WTC11 (cell line): ENCODE measurements around the gene C20orf144. TPM values are rescaled to one million over a fixed set of nuclear protein-coding genes. Genes with fewer than 3 reads are reported as not detected.

Experiments used
- ATAC-seq: fragments of 200-7000 bp; cut with Tn5 transposase; 2 replicates; pipeline ENCODE4 v1.10.0; 2021; ENCODE audit warnings: mild to moderate bottlenecking, moderate library complexity
- CTCF ChIA-PET: fragments of 300-600 bp; sonication (Branson Sonifier 250); formaldehyde crosslinking; loops from one replicate; lab custom pipeline; 2021; ENCODE audit warnings: antibody characterized with exemption; lab: Charles Lee
- POLR2A ChIA-PET: fragments of 350-600 bp; sonication (Branson Sonifier 250); formaldehyde crosslinking; loops from one replicate; lab custom pipeline; 2021; ENCODE audit warnings: antibody characterized with exemption; lab: Charles Lee
- DNase-seq: peaks from one replicate; pipeline ENCODE4 v3.0.0; 2021; ENCODE audit warnings: low spot score
- H3K27ac Mint-ChIP-seq: 2 replicates; pipeline ENCODE4 v1.8.0; 2021; ENCODE audit warnings: mixed read lengths
- H3K27me3 Mint-ChIP-seq: 2 replicates; pipeline ENCODE4 v1.8.0; 2021; ENCODE audit warnings: low read depth, mild to moderate bottlenecking, moderate library complexity, mixed read lengths
- H3K36me3 Mint-ChIP-seq: 2 replicates; pipeline ENCODE4 v1.8.0; 2021; ENCODE audit warnings: mixed read lengths
- H3K4me1 Mint-ChIP-seq: 2 replicates; pipeline ENCODE4 v1.8.0; 2022; ENCODE audit warnings: mixed read lengths
- H3K4me3 Mint-ChIP-seq: 2 replicates; pipeline ENCODE4 v1.8.0; 2021; ENCODE audit warnings: mild to moderate bottlenecking, moderate library complexity, mixed read lengths
- H3K9me3 Mint-ChIP-seq: 2 replicates; pipeline ENCODE4 v1.8.0; 2021; ENCODE audit warnings: mixed read lengths
- CREB1 ChIP-seq: sonication (generic); formaldehyde crosslinking; IDR thresholded peaks from 2 replicates; pipeline ENCODE4 v1.8.0; 2023; ENCODE audit warnings: mild to moderate bottlenecking, missing genetic modification reagents
- ELF4 ChIP-seq: sonication (generic); formaldehyde crosslinking; IDR thresholded peaks from 2 replicates; pipeline ENCODE4 v1.8.1; 2022; ENCODE audit warnings: low read depth, mild to moderate bottlenecking, moderate library complexity, missing genetic modification reagents
- GTF2I ChIP-seq: fragments of 250-450 bp; sonication (Bioruptor Pico); conservative IDR thresholded peaks from 2 replicates; pipeline ENCODE4 v1.4.0; 2021; ENCODE audit warnings: mild to moderate bottlenecking
- MYBL2 ChIP-seq: sonication (generic); formaldehyde crosslinking; IDR thresholded peaks from 2 replicates; pipeline ENCODE4 v1.8.1; 2023; ENCODE audit warnings: mild to moderate bottlenecking, moderate library complexity, missing genetic modification reagents
- NR2C2 ChIP-seq: sonication (generic); formaldehyde crosslinking; IDR thresholded peaks from 2 replicates; pipeline ENCODE4 v1.8.0; 2022; ENCODE audit warnings: mild to moderate bottlenecking, missing genetic modification reagents
- SP1 ChIP-seq: sonication (generic); formaldehyde crosslinking; conservative IDR thresholded peaks from 2 replicates; pipeline ENCODE4 v1.8.1; 2022; ENCODE audit warnings: missing genetic modification reagents
- TCF7 ChIP-seq: sonication (generic); formaldehyde crosslinking; IDR thresholded peaks from 2 replicates; pipeline ENCODE4 v1.8.0; 2022; ENCODE audit warnings: mild to moderate bottlenecking, low read depth, missing genetic modification reagents, moderate library complexity
- TP53 ChIP-seq: sonication (generic); formaldehyde crosslinking; IDR thresholded peaks from 2 replicates; pipeline ENCODE4 v1.8.1; 2023; ENCODE audit warnings: mild to moderate bottlenecking, missing genetic modification reagents
- ZNF219 ChIP-seq: sonication (generic); formaldehyde crosslinking; IDR thresholded peaks from 2 replicates; pipeline ENCODE4 v1.8.0; 2023; ENCODE audit warnings: missing genetic modification reagents, mild to moderate bottlenecking, borderline replicate concordance
- ZNF232 ChIP-seq: sonication (generic); formaldehyde crosslinking; IDR thresholded peaks from 2 replicates; pipeline ENCODE4 v1.8.0; 2022; ENCODE audit warnings: mild to moderate bottlenecking, missing genetic modification reagents
- ZNF263 ChIP-seq: sonication (generic); formaldehyde crosslinking; IDR thresholded peaks from 2 replicates; pipeline ENCODE4 v1.8.1; 2022; ENCODE audit warnings: low read depth, mild to moderate bottlenecking, moderate library complexity, missing genetic modification reagents
- ZNF671 ChIP-seq: fragments of 250-450 bp; sonication (Bioruptor Pico); IDR thresholded peaks from 2 replicates; pipeline ENCODE4 v1.8.0; 2021; ENCODE audit warnings: mild to moderate bottlenecking
- total RNA-seq: library from RNA; stranded (reverse); gene quantifications from 3 replicates; pipeline ENCODE4 v1.2.3, GENCODE V29; 2021
- TF ChIP-seq, protein P1 (sequence below): sonication (generic); formaldehyde crosslinking; IDR thresholded peaks from 2 replicates; pipeline ENCODE4 v1.8.1; 2022; ENCODE audit warnings: missing genetic modification reagents, borderline replicate concordance
- TF ChIP-seq, protein P2 (sequence below): sonication (generic); formaldehyde crosslinking; IDR thresholded peaks from 2 replicates; pipeline ENCODE4 v1.8.1; 2023; ENCODE audit warnings: mild to moderate bottlenecking, missing genetic modification reagents, moderate library complexity
- TF ChIP-seq, protein P3 (sequence below): sonication (generic); formaldehyde crosslinking; IDR thresholded peaks from 2 replicates; pipeline ENCODE4 v1.8.1; 2022; ENCODE audit warnings: low read depth, missing genetic modification reagents, borderline replicate concordance
- TF ChIP-seq, protein P4 (sequence below): sonication (generic); formaldehyde crosslinking; IDR thresholded peaks from 2 replicates; pipeline ENCODE4 v1.8.0; 2023; ENCODE audit warnings: missing genetic modification reagents
- TF ChIP-seq, protein P5 (sequence below): sonication (generic); formaldehyde crosslinking; IDR thresholded peaks from 2 replicates; pipeline ENCODE4 v1.8.0; 2022; ENCODE audit warnings: mild to moderate bottlenecking, missing genetic modification reagents
- TF ChIP-seq, protein P6 (sequence below): sonication (generic); formaldehyde crosslinking; IDR thresholded peaks from 2 replicates; pipeline ENCODE4 v1.8.0; 2023; ENCODE audit warnings: missing genetic modification reagents, mild to moderate bottlenecking, borderline replicate concordance
- TF ChIP-seq, protein P7 (sequence below): fragments of 250-450 bp; sonication (Bioruptor Pico); conservative IDR thresholded peaks from 2 replicates; pipeline ENCODE4 v1.9.0; 2021; ENCODE audit warnings: mild to moderate bottlenecking
- TF ChIP-seq, protein P8 (sequence below): sonication (generic); formaldehyde crosslinking; IDR thresholded peaks from 2 replicates; pipeline ENCODE4 v1.8.0; 2022; ENCODE audit warnings: mild to moderate bottlenecking, missing genetic modification reagents
- TF ChIP-seq, protein P9 (sequence below): fragments of 250-450 bp; sonication (Bioruptor Pico); IDR thresholded peaks from 2 replicates; pipeline ENCODE4 v1.9.0; 2021; ENCODE audit warnings: mild to moderate bottlenecking

The C20orf144 gene
- total RNA-seq, 1 experiment from 2014 or later, result 0.09 TPM

DNA sequence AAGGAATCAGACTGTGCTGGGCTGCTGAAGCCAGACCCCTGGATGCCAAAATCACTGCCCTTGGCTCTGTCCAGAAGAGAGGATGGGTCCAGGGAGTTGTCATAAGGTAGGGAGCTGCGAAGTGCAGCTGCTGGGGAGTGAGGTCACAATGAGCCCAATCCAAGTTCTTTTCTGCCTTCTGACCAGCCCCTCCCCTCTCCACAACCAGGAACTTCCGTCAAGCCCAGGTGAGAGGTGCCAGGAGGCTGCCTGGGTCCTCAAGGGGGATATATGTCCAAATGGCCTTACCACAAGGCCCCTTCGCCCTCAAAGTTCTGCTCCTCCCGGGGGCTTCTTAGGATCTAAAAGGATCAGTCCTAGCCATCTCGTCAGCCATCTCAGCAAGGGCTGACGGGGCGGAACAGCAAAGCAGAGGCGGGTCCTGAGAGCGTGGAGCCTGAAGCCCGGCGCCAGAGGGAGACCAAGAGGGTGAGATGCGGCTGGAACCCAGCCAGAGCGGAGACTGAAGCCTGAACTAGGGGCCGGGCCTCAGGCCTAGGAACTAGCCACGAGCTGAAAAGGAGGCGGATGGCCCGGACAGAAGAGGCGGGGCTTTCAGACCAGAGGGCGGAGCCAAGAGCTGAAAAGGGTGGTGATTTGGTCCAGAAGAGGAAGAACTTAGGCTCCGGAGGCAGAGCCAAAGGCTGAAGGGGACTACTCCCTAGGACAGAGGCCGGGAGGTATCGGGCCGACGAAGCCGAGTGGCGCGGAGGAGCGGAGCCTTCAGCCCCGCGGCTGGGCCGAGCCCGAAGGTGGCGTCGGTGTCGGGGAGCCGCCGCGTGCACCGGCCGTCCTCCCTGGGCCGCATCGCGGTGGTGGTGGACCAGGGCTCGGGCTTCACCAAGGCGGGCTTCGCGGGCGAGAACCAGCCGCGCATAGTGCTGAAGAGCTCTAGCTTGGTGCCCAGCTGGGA lies 4.4 kb downstream of the C20orf144 start, which contains the start of gene ACTL10 (continued):
- TF ChIP-seq, protein P1, sequence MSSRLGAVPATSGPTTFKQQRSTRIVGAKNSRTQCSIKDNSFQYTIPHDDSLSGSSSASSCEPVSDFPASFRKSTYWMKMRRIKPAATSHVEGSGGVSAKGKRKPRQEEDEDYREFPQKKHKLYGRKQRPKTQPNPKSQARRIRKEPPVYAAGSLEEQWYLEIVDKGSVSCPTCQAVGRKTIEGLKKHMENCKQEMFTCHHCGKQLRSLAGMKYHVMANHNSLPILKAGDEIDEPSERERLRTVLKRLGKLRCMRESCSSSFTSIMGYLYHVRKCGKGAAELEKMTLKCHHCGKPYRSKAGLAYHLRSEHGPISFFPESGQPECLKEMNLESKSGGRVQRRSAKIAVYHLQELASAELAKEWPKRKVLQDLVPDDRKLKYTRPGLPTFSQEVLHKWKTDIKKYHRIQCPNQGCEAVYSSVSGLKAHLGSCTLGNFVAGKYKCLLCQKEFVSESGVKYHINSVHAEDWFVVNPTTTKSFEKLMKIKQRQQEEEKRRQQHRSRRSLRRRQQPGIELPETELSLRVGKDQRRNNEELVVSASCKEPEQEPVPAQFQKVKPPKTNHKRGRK, result no peak
- TF ChIP-seq NR2C2 (CRISPR knock-in tag) (no peak), ZNF232 (peak; percentile 64; the same call in 1 of the 2 replicates), TP53 (CRISPR knock-in tag) (0 out of 2 replicates have a peak, but pooled peaks have one; percentile 31), ZNF671 (CRISPR knock-in tag) (no peak), CREB1 (0 out of 2 replicates have a peak, but pooled peaks have one; percentile 40), ZNF263 (CRISPR knock-in tag) (no peak), SP1 (CRISPR knock-in tag) (peak; percentile 65; the same call in 1 of the 2 replicates), ELF4 (no peak)
- TF ChIP-seq, protein P2, sequence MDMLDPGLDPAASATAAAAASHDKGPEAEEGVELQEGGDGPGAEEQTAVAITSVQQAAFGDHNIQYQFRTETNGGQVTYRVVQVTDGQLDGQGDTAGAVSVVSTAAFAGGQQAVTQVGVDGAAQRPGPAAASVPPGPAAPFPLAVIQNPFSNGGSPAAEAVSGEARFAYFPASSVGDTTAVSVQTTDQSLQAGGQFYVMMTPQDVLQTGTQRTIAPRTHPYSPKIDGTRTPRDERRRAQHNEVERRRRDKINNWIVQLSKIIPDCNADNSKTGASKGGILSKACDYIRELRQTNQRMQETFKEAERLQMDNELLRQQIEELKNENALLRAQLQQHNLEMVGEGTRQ, result no peak
- TF ChIP-seq, protein P3, sequence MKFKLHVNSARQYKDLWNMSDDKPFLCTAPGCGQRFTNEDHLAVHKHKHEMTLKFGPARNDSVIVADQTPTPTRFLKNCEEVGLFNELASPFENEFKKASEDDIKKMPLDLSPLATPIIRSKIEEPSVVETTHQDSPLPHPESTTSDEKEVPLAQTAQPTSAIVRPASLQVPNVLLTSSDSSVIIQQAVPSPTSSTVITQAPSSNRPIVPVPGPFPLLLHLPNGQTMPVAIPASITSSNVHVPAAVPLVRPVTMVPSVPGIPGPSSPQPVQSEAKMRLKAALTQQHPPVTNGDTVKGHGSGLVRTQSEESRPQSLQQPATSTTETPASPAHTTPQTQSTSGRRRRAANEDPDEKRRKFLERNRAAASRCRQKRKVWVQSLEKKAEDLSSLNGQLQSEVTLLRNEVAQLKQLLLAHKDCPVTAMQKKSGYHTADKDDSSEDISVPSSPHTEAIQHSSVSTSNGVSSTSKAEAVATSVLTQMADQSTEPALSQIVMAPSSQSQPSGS, result 0 out of 2 replicates have a peak, but pooled peaks have one; percentile 16
- TF ChIP-seq, protein P4, sequence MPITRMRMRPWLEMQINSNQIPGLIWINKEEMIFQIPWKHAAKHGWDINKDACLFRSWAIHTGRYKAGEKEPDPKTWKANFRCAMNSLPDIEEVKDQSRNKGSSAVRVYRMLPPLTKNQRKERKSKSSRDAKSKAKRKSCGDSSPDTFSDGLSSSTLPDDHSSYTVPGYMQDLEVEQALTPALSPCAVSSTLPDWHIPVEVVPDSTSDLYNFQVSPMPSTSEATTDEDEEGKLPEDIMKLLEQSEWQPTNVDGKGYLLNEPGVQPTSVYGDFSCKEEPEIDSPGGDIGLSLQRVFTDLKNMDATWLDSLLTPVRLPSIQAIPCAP (CRISPR knock-in tag), result 0 out of 2 replicates have a peak, but pooled peaks have one; percentile 15
- TF ChIP-seq, protein P5, sequence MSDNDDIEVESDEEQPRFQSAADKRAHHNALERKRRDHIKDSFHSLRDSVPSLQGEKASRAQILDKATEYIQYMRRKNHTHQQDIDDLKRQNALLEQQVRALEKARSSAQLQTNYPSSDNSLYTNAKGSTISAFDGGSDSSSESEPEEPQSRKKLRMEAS, result peak; percentile 64; the same call in 1 of the 2 replicates

DNA sequence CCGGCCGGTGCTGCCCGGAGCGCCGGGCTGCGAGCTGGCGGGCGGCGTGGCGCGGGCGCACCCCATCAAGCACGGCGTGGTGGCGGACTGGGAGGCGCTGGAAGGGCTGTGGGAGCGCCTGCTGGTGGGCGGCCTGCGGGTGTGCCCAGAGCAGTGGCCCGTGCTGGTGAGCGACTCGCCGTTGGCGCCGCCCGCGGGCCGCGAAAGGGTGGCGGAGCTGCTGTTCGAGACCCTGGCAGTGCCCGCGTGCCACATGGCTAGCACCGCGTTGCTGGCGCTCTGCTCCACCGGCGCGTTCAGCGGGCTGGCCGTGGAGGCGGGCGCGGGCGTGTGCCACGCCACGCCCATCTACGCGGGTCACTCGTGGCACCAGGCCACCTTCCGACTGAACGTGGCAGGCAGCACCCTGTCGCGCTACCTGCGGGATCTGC lies 5.1 kb downstream of the C20orf144 start:
- CTCF ChIA-PET, result interaction anchor here (0.5 to 7.9 kb wide), 47 partner anchors 8 to 404 kb away, joined by 3 to 134 read pairs (median 4); partner anchors contain the start of genes CBFA2T2, CDK5RAP1, E2F1 and PXMP4
- no peak; the same call in 1 of the 2 replicates for ATAC-seq
- TF ChIP-seq TCF7 (CRISPR knock-in tag), result no peak
- TF ChIP-seq, protein P6, sequence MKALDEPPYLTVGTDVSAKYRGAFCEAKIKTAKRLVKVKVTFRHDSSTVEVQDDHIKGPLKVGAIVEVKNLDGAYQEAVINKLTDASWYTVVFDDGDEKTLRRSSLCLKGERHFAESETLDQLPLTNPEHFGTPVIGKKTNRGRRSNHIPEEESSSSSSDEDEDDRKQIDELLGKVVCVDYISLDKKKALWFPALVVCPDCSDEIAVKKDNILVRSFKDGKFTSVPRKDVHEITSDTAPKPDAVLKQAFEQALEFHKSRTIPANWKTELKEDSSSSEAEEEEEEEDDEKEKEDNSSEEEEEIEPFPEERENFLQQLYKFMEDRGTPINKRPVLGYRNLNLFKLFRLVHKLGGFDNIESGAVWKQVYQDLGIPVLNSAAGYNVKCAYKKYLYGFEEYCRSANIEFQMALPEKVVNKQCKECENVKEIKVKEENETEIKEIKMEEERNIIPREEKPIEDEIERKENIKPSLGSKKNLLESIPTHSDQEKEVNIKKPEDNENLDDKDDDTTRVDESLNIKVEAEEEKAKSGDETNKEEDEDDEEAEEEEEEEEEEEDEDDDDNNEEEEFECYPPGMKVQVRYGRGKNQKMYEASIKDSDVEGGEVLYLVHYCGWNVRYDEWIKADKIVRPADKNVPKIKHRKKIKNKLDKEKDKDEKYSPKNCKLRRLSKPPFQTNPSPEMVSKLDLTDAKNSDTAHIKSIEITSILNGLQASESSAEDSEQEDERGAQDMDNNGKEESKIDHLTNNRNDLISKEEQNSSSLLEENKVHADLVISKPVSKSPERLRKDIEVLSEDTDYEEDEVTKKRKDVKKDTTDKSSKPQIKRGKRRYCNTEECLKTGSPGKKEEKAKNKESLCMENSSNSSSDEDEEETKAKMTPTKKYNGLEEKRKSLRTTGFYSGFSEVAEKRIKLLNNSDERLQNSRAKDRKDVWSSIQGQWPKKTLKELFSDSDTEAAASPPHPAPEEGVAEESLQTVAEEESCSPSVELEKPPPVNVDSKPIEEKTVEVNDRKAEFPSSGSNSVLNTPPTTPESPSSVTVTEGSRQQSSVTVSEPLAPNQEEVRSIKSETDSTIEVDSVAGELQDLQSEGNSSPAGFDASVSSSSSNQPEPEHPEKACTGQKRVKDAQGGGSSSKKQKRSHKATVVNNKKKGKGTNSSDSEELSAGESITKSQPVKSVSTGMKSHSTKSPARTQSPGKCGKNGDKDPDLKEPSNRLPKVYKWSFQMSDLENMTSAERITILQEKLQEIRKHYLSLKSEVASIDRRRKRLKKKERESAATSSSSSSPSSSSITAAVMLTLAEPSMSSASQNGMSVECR (CRISPR knock-in tag), result no peak; the same call in 1 of the 2 replicates
- TF ChIP-seq ELF4, result no peak
- TF ChIP-seq, protein P7, sequence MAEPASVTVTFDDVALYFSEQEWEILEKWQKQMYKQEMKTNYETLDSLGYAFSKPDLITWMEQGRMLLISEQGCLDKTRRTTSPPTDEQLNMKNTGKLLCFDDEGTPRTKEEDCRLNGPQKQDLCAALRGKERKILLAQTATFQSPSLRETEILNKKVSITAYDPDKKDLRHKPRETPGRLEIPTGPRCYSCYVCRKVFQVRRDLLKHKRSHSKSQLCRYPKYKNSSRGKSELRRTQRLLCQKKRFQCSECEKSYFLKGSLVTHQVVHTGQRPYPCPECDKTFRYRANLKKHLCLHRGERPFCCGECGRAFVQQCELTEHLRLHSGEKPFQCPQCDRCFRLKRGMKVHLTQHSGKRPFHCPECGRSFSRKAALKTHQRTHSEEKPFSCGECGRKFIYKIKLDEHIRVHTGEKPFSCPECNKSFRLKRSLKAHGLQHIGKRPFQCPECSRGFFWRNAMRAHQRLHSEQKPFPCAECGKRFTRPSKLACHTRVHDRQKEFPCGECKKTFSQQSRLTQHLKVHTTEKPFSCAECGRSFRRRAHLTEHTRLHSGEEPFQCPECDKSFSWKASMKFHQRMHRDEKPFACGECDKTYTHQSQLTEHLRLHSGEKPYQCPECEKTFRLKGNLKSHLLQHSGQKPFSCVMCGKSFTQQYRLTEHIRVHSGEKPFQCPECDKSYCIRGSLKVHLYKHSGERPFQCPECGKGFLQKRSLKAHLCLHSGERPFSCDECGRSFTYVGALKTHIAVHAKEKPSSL, result no peak
- no peak; the same call in 1 of the 2 replicates for TF ChIP-seq ZNF219
- TF ChIP-seq, protein P8, sequence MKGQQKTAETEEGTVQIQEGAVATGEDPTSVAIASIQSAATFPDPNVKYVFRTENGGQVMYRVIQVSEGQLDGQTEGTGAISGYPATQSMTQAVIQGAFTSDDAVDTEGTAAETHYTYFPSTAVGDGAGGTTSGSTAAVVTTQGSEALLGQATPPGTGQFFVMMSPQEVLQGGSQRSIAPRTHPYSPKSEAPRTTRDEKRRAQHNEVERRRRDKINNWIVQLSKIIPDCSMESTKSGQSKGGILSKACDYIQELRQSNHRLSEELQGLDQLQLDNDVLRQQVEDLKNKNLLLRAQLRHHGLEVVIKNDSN (CRISPR knock-in tag), result no peak
- TF ChIP-seq, protein P9, sequence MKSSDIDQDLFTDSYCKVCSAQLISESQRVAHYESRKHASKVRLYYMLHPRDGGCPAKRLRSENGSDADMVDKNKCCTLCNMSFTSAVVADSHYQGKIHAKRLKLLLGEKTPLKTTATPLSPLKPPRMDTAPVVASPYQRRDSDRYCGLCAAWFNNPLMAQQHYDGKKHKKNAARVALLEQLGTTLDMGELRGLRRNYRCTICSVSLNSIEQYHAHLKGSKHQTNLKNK (CRISPR knock-in tag), result no peak
- TF ChIP-seq GTF2I (CRISPR knock-in tag), result no peak
- no peak for TF ChIP-seq MYBL2 (CRISPR knock-in tag)

More for the DNA sequence above, 5.1 kb downstream of the C20orf144 start:
- DNase-seq, result no peak
- H3K4me3 Mint-ChIP-seq, result peak overlapping the region; percentile 62
- H3K27me3 Mint-ChIP-seq, result peaks cover 14% of the 10 kb centered on the region
- peaks cover 31% of the 10 kb centered on the region for H3K4me1 Mint-ChIP-seq
- H3K27ac Mint-ChIP-seq, result no peak overlapping the region
- H3K36me3 Mint-ChIP-seq, result peaks cover 5% of the 10 kb centered on the region; the same call in 1 of the 2 replicates
- POLR2A ChIA-PET, result interaction anchor here (0.6 to 3.4 kb wide), 13 partner anchors 12 to 405 kb away, joined by 3 to 24 read pairs (median 4); partner anchors contain the start of genes CBFA2T2, CDK5RAP1, PXMP4 and ZNF341
- no peaks in the 10 kb centered on the region for H3K9me3 Mint-ChIP-seq
